H1 (cell line): ENCODE data around the gene CACNA1G. TPM values are rescaled to one million over a fixed set of nuclear protein-coding genes. Genes with fewer than 3 reads are reported as not detected.

Experiments used
- CTCF ChIA-PET: fragments of 300-600 bp; sonication (Branson Sonifier 250); formaldehyde crosslinking; loops from one replicate; lab custom pipeline; 2021; ENCODE audit not compliant: partially characterized antibody; lab: Charles Lee
- POLR2A ChIA-PET: fragments of 300-600 bp; sonication (Branson Sonifier 250); formaldehyde crosslinking; loops from one replicate; lab custom pipeline; 2021; ENCODE audit warnings: inconsistent platforms; ENCODE audit not compliant: partially characterized antibody; lab: Charles Lee
- DNase-seq, 2 experiments: peaks; one replicate each; pipeline versions ENCODE4 v3.0.0 to v3.0.0-alpha.2; 2010 to 2022; ENCODE audit warnings: low spot score in 2 of 2, low read depth in 1 of 2, mixed read lengths in 1 of 2
- FAIRE-seq: peaks from 2 replicates; lab custom pipeline; 2011; peaks lifted over from hg19 to GRCh38; lab: Jason Lieb, UNC
- H2AFZ ChIP-seq: 2 replicates; pipeline ENCODE4 v1.8.1; 2012; ENCODE audit warnings: low read length, inconsistent platforms
- H2AK5ac ChIP-seq: 2 replicates; pipeline ENCODE4 v1.6.1; 2013; ENCODE audit warnings: low read depth, low read length
- H2BK120ac ChIP-seq: replicated peaks from 2 replicates; pipeline ENCODE3; 2013; ENCODE audit warnings: low read depth, low read length, inconsistent platforms
- H2BK12ac ChIP-seq: 2 replicates; pipeline ENCODE4 v1.6.1; 2013; ENCODE audit warnings: low read depth, low read length
- H2BK15ac ChIP-seq: 2 replicates; pipeline ENCODE4 v1.6.1; 2013; ENCODE audit warnings: low read length
- H2BK20ac ChIP-seq: 2 replicates; pipeline ENCODE4 v1.6.1; 2013; ENCODE audit warnings: low read length
- H2BK5ac ChIP-seq: 2 replicates; pipeline ENCODE4 v1.6.1; 2013; ENCODE audit warnings: low read depth, low read length
- H3K14ac ChIP-seq: 2 replicates; pipeline ENCODE4 v1.6.1; 2013; ENCODE audit warnings: inconsistent platforms; ENCODE audit not compliant: insufficient read length
- H3K18ac ChIP-seq: 2 replicates; pipeline ENCODE4 v1.6.1; 2013; ENCODE audit warnings: low read length; ENCODE audit errors: extremely low read depth
- H3K23ac ChIP-seq: 2 replicates; pipeline ENCODE4 v1.6.1; 2013; ENCODE audit warnings: inconsistent platforms; ENCODE audit not compliant: insufficient read length
- H3K23me2 ChIP-seq: 2 replicates; pipeline ENCODE4 v1.6.1; 2013; ENCODE audit warnings: low read depth, low read length
- H3K27ac ChIP-seq: 2 replicates; pipeline ENCODE4 v1.6.1; 2011; ENCODE audit warnings: low read depth, low read length, inconsistent platforms
- H3K27me3 ChIP-seq, 4 experiments: replicated peaks in 1 of 4; 1 replicate in 1 of 4; 2 replicates in 3 of 4; pipeline versions ENCODE4 v1.6.1 to v1.8.1; 2011 to 2013; ENCODE audit warnings: low read length in 3 of 4, mild to moderate bottlenecking in 3 of 4, inconsistent platforms in 2 of 4, mixed read lengths in 2 of 4, moderate library complexity in 1 of 4; ENCODE audit not compliant: control insufficient read depth in 3 of 4, insufficient read depth in 3 of 4; ENCODE audit errors: extremely low read depth in 1 of 4
- H3K36me3 ChIP-seq, 4 experiments: 2 replicates each; pipeline versions ENCODE4 v1.6.1 to v1.8.1; 2011 to 2013; ENCODE audit warnings: mild to moderate bottlenecking in 4 of 4, low read length in 3 of 4, moderate library complexity in 2 of 4, control low read depth in 1 of 4, inconsistent platforms in 1 of 4; ENCODE audit not compliant: insufficient read depth in 4 of 4, control insufficient read depth in 2 of 4
- H3K4ac ChIP-seq: replicated peaks from 2 replicates; pipeline ENCODE3; 2013; ENCODE audit warnings: low read length, low read depth, mixed read lengths, inconsistent platforms; ENCODE audit not compliant: insufficient read length
- H3K4me1 ChIP-seq, 4 experiments: replicated peaks in 1 of 4; 1 replicate in 1 of 4; 2 replicates in 3 of 4; pipeline versions ENCODE4 v1.6.1 to v1.8.1; 2011 to 2013; ENCODE audit warnings: low read length in 3 of 4, inconsistent platforms in 2 of 4, mixed read lengths in 1 of 4; ENCODE audit not compliant: insufficient read depth in 4 of 4, control insufficient read depth in 3 of 4
- H3K4me2 ChIP-seq, 2 experiments: 2 replicates each; pipeline versions ENCODE4 v1.6.1 to v1.8.1; 2011 to 2013; ENCODE audit warnings: low read depth in 2 of 2, low read length in 2 of 2, control low read depth in 1 of 2, inconsistent platforms in 1 of 2, mild to moderate bottlenecking in 1 of 2; ENCODE audit not compliant: insufficient read depth in 1 of 2
- H3K4me3 ChIP-seq, 4 experiments: fragments of 200-600, 300-600 bp in 1 of 4; sonication (generic), shearing (Covaris generic), sonication (Bioruptor Twin) in 1 of 4; 2 replicates each; pipeline versions ENCODE4 v1.5.1 to v1.8.1; 2011 to 2016; ENCODE audit warnings: low read length in 4 of 4, low read depth in 3 of 4, control low read depth in 2 of 4, inconsistent platforms in 2 of 4, mild to moderate bottlenecking in 2 of 4, mixed read lengths in 1 of 4, moderate library complexity in 1 of 4; ENCODE audit not compliant: insufficient read depth in 2 of 4; ENCODE audit errors: extremely low read depth in 1 of 4
- H3K56ac ChIP-seq: replicated peaks from 2 replicates; pipeline ENCODE3; 2013; ENCODE audit warnings: low read depth, mild to moderate bottlenecking, mixed read lengths, low read length, inconsistent platforms; ENCODE audit not compliant: insufficient read length
- H3K79me1 ChIP-seq: 2 replicates; pipeline ENCODE4 v1.6.1; 2013; ENCODE audit warnings: low read depth, low read length, control low read depth
- H3K79me2 ChIP-seq, 2 experiments: 2 replicates each; pipeline versions ENCODE4 v1.6.1 to v1.8.1; 2012 to 2013; ENCODE audit warnings: low read length in 2 of 2, mild to moderate bottlenecking in 2 of 2, inconsistent platforms in 1 of 2; ENCODE audit not compliant: insufficient read depth in 2 of 2, control insufficient read depth in 1 of 2
- H3K9ac ChIP-seq, 4 experiments: replicated peaks in 1 of 4; 1 replicate in 1 of 4; 2 replicates in 3 of 4; pipeline versions ENCODE4 v1.6.1 to v1.8.1; 2011 to 2013; ENCODE audit warnings: low read depth in 3 of 4, low read length in 3 of 4, control low read depth in 2 of 4, mild to moderate bottlenecking in 2 of 4, moderate library complexity in 2 of 4, inconsistent platforms in 1 of 4; ENCODE audit errors: extremely low read depth in 1 of 4
- H3K9me3 ChIP-seq, 2 experiments: 2 replicates each; pipeline versions ENCODE4 v1.6.1 to v1.8.1; 2012 to 2013; ENCODE audit warnings: mild to moderate bottlenecking in 2 of 2, moderate library complexity in 2 of 2, control low read depth in 1 of 2, inconsistent platforms in 1 of 2, low read depth in 1 of 2, low read length in 1 of 2, mixed read lengths in 1 of 2; ENCODE audit not compliant: insufficient read depth in 2 of 2
- H4K20me1 ChIP-seq, 2 experiments: replicated peaks in 1 of 2; 2 replicates each; pipeline versions ENCODE3 to v1.8.1; 2011 to 2013; ENCODE audit warnings: inconsistent platforms in 2 of 2, low read length in 2 of 2, mild to moderate bottlenecking in 1 of 2; ENCODE audit not compliant: insufficient read depth in 2 of 2, control insufficient read depth in 1 of 2
- H4K5ac ChIP-seq: 2 replicates; pipeline ENCODE4 v1.6.1; 2013; ENCODE audit warnings: low read length, low read depth, mixed read lengths, inconsistent platforms; ENCODE audit not compliant: insufficient read length
- H4K8ac ChIP-seq: 2 replicates; pipeline ENCODE4 v1.8.0; 2013; ENCODE audit warnings: mild to moderate bottlenecking, moderate library complexity, low read length, inconsistent platforms; ENCODE audit not compliant: insufficient read depth; ENCODE audit errors: extremely low read depth
- H4K91ac ChIP-seq: replicated peaks from 2 replicates; pipeline ENCODE3; 2013; ENCODE audit warnings: low read length, mixed read lengths, inconsistent platforms; ENCODE audit not compliant: insufficient read length
- BCL11A ChIP-seq, 2 experiments: IDR thresholded peaks; one replicate each; pipeline ENCODE4 v1.6.1; 2011; ENCODE audit warnings: low read depth in 2 of 2, low read length in 2 of 2, mild to moderate bottlenecking in 2 of 2
- GTF2F1 ChIP-seq: IDR thresholded peaks from 2 replicates; pipeline ENCODE4 v1.6.1; 2012; ENCODE audit warnings: low read depth, low read length, improper control_type of control experiment, borderline replicate concordance
- JUND ChIP-seq: IDR thresholded peaks from 2 replicates; pipeline ENCODE4 v1.6.1; 2011; ENCODE audit warnings: mild to moderate bottlenecking, improper control_type of control experiment, low read length
- RNF2 ChIP-seq: fragments of 200-900, 300-1000 bp; sonication (generic); IDR thresholded peaks from 2 replicates; pipeline ENCODE4 v1.7.1; 2016; ENCODE audit warnings: borderline replicate concordance, low read depth, mild to moderate bottlenecking, antibody characterized with exemption, low read length; ENCODE audit not compliant: poor library complexity, severe bottlenecking; ENCODE audit errors: missing control alignments
- RXRA ChIP-seq: IDR thresholded peaks from 2 replicates; pipeline ENCODE4 v1.6.1; 2011; ENCODE audit warnings: low read depth, mild to moderate bottlenecking, low read length, moderate library complexity; ENCODE audit not compliant: insufficient read depth
- SP1 ChIP-seq: IDR thresholded peaks from 2 replicates; pipeline ENCODE4 v1.6.1; 2011; ENCODE audit warnings: low read depth, low read length
- ZNF274 ChIP-seq: IDR thresholded peaks from 2 replicates; pipeline ENCODE4 v1.7.0; 2012; ENCODE audit warnings: low read length, borderline replicate concordance; ENCODE audit errors: extremely low read depth
- WGBS, 2 experiments: shearing (Covaris generic) in 1 of 2; methylation state at CpG; one replicate each; pipeline versions ENCODE4 v1.1.6 to v1.1.7; 2013 to 2015; ENCODE audit warnings: low lambda C conversion rate in 2 of 2, mixed read lengths in 2 of 2, inconsistent platforms in 1 of 2, low coverage in 1 of 2, missing lambda C conversion rate in 1 of 2; ENCODE audit not compliant: insufficient replicate concordance in 2 of 2, insufficient coverage in 1 of 2, insufficient read length in 1 of 2; ENCODE audit errors: extremely low coverage in 1 of 2, missing lambda C conversion rate in 1 of 2; 5-methylcytosine and 5-hydroxymethylcytosine counted together
- polyA plus RNA-seq, 7 experiments: library from polyadenylated mRNA; depleted of rRNA in 3 of 7; stranded (reverse) in 5 of 7; unstranded in 2 of 7; fragments of >200 nt in 5 of 7; fragments of 200-250 nt in 2 of 7; gene quantifications; 1 replicate in 5 of 7; 2 replicates in 1 of 7; 4 replicates in 1 of 7; pipeline versions ENCODE4 v1.2.1 to v1.2.3, GENCODE V29; 2011 to 2013; ENCODE audit warnings: missing spikeins in 2 of 7, mixed read lengths in 2 of 7
- total RNA-seq: library from RNA; stranded (reverse); fragmentation: NEBNext Ultra II Directional; extraction: Animal tissue kit (Norgen Biotek cat#: 25700); gene quantifications from 2 replicates; pipeline ENCODE4 v1.2.1, GENCODE V29; 2021

The CACNA1G gene
- total and polyA plus RNA-seq, 2 of the 8 experiments (the other 6 are each of a cell fraction or from before 2014, with no cell fraction given) = 2.9 to 4.9 TPM

- H2BK120ac ChIP-seq = no peak overlapping the region
- no peak overlapping the region for H3K23ac ChIP-seq
- no peak overlapping the region for H4K8ac ChIP-seq
- H2BK12ac ChIP-seq = no peak overlapping the region
- POLR2A ChIA-PET = no interaction called here
- no peak overlapping the region for H2BK15ac ChIP-seq
- FAIRE-seq (no peak), DNase-seq (no peak)
- H3K4me3 ChIP-seq = no peak overlapping the region
- no peaks in the 10 kb centered on the region for H3K23me2 ChIP-seq
- no peak overlapping the region for H3K9ac ChIP-seq
- H3K79me1 ChIP-seq = no peaks in the 10 kb centered on the region
- no peaks in the 10 kb centered on the region for H3K9me3 ChIP-seq
- no peak for TF ChIP-seq GTF2F1
- TF ChIP-seq BCL11A (IDR thresholded peaks at IDR 0.05; ENCODE audit: low read depth in 2 of 2, low read length in 2 of 2) = no peak
- TF ChIP-seq RXRA = no peak
- no peak for TF ChIP-seq ZNF274
- TF ChIP-seq JUND = no peak
- TF ChIP-seq RNF2 = no peak
- TF ChIP-seq SP1 = no peak
- peaks cover 3 to 8% (median 5%) of the 10 kb centered on the region in 4 experiments; a peak in 6 of 7 replicates for H3K4me1 ChIP-seq
- H3K4me2 ChIP-seq = no peak overlapping the region
- H4K91ac ChIP-seq = no peak overlapping the region
- no peak overlapping the region for H3K4ac ChIP-seq
- H3K14ac ChIP-seq = no peak overlapping the region
- H3K56ac ChIP-seq = no peak overlapping the region
- CTCF ChIA-PET = interaction anchor here (0.9 to 10.0 kb wide), 10 partner anchors 9 to 108 kb away, joined by 3 to 96 read pairs (median 11); no protein-coding TSS in a partner anchor
- H4K5ac ChIP-seq = no peak overlapping the region
- H3K27me3 ChIP-seq = no peaks in the 10 kb centered on the region
- H2BK5ac ChIP-seq = no peak overlapping the region
- H3K79me2 ChIP-seq = no peaks in the 10 kb centered on the region
- no peak overlapping the region for H3K27ac ChIP-seq
- H2AFZ ChIP-seq = no peak overlapping the region
- 88% methylated on average over 6 of the region's 6 CpGs; no CpG with 5 or more reads in 1 of the 2 experiments for WGBS, 2 experiments
- no peak overlapping the region for H2BK20ac ChIP-seq
- H3K18ac ChIP-seq = no peak overlapping the region
- H3K36me3 ChIP-seq = no peaks in the 10 kb centered on the region
- H4K20me1 ChIP-seq = no peaks in the 10 kb centered on the region
- H2AK5ac ChIP-seq = no peak overlapping the region
Measured at GRCh38 chr17:50658616-50659015, 98.1 kb downstream of the CACNA1G start.
